Upper lobe of left lung (tissue), 6 donors: ENCODE results near the gene SLC8B1. TPM values are rescaled to one million over a fixed set of nuclear protein-coding genes. Genes with fewer than 3 reads are reported as not detected.

Source experiments
- ATAC-seq, 2 donors: fragments of 200-7000 bp; cut with Tn5 transposase; one replicate each; pipeline ENCODE4 v1.9.1; 2022; ENCODE audit warnings: mild to moderate bottlenecking in 2 of 2, moderate library complexity in 2 of 2; ENCODE audit not compliant: low FRiP score in 2 of 2
- DNase-seq, 2 donors: peaks; one replicate each; pipeline ENCODE4 v3.0.0-alpha.2; 2019 to 2020
- H3K27ac ChIP-seq, 4 donors: fragments of 200-600 bp; sonication (generic); one replicate each; pipeline ENCODE4 v1.5.1; 2016 to 2019
- H3K27me3 ChIP-seq, 4 donors: fragments of 200-600 bp; sonication (generic); one replicate each; pipeline ENCODE4 v1.5.1; 2017 to 2019
- H3K36me3 ChIP-seq, 4 donors: fragments of 200-600 bp; sonication (generic); one replicate each; pipeline ENCODE4 v1.5.1; 2016 to 2019
- H3K4me1 ChIP-seq, 4 donors: fragments of 200-600 bp; sonication (generic); one replicate each; pipeline ENCODE4 v1.5.1; 2018 to 2019
- H3K4me3 ChIP-seq, 4 donors: fragments of 200-600 bp; sonication (generic); one replicate each; pipeline ENCODE4 v1.5.1; 2017 to 2019; ENCODE audit warnings: mild to moderate bottlenecking in 2 of 4, moderate library complexity in 1 of 4
- H3K9me3 ChIP-seq, 4 donors: fragments of 200-600 bp; sonication (generic); one replicate each; pipeline ENCODE4 v1.5.1; 2018 to 2019
- EP300 ChIP-seq, 4 donors: sonication (generic); formaldehyde crosslinking; IDR thresholded peaks; one replicate each; pipeline ENCODE4 v1.5.1; 2017; ENCODE audit warnings: antibody characterized with exemption in 4 of 4, control low read depth in 2 of 4
- POLR2A ChIP-seq, 4 donors: fragments of 450-650 bp; IDR thresholded peaks; one replicate each; pipeline ENCODE4 v1.5.1; 2016 to 2017; ENCODE audit warnings: antibody characterized with exemption in 4 of 4, mild to moderate bottlenecking in 2 of 4
- POLR2AphosphoS5 ChIP-seq, 2 donors: sonication (generic); formaldehyde crosslinking; IDR thresholded peaks; one replicate each; pipeline ENCODE4 v1.5.1; 2017; ENCODE audit warnings: antibody characterized with exemption in 2 of 2
- WGBS, 2 donors: methylation state at CpG; one replicate each; pipeline ENCODE4 v1.1.5; 2017 to 2018; 5-methylcytosine and 5-hydroxymethylcytosine counted together
- total RNA-seq, 6 donors: library from RNA; depleted of rRNA in 4 of 6; stranded (reverse); fragments of >200 nt in 4 of 6; gene quantifications; one replicate each; pipeline versions ENCODE4 v1.1.0 to v1.2.1, GENCODE V29; 2016 to 2021
- TF ChIP-seq, protein P1 (sequence below), 6 experiments: fragments of 450-650 bp in 4 of 6; fragments of 200-600 bp in 2 of 6; sonication (generic) in 2 of 6; IDR thresholded peaks; one replicate each; pipeline ENCODE4 v1.5.1; 2016 to 2019; ENCODE audit warnings: antibody characterized with exemption in 6 of 6
- donor health status: DM: no; HTN: no; CAD: no; lungs with moderate emphysema.
- donor health status: DM: no; HTN: yes; CAD: no; lungs with severe emphysema.

SLC8B1 gene
- total RNA-seq, 6 donors from 2014 or later: 35.9 to 189 (median 44.5) TPM

DNA sequence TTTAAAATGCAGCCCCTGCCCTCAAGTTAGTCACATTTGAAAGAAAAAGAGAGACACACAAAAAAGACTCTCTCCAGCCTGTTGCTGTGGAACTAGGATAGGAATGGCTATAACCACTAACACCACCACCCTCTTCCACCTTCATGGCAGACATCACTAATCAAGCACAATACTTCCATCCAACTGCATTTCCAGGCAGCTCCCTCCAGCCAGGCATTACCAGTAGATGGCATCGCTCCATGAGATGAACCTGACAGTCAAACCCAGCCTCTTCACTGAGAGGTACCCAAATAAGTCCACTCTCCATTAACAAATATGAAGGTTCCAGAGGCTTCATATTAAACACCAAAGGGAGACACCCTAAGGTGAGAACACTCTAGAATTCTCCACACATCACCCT, 24.4 kb downstream of the SLC8B1 start:
- ATAC-seq: no peak
- no peaks in the 10 kb centered on the region for H3K9me3 ChIP-seq
- TF ChIP-seq POLR2A (IDR thresholded peaks at IDR 0.05) (no peak), EP300 (IDR thresholded peaks at IDR 0.05) (no peak), POLR2AphosphoS5 (IDR thresholded peaks at IDR 0.05) (no peak)
- TF ChIP-seq, protein P1, sequence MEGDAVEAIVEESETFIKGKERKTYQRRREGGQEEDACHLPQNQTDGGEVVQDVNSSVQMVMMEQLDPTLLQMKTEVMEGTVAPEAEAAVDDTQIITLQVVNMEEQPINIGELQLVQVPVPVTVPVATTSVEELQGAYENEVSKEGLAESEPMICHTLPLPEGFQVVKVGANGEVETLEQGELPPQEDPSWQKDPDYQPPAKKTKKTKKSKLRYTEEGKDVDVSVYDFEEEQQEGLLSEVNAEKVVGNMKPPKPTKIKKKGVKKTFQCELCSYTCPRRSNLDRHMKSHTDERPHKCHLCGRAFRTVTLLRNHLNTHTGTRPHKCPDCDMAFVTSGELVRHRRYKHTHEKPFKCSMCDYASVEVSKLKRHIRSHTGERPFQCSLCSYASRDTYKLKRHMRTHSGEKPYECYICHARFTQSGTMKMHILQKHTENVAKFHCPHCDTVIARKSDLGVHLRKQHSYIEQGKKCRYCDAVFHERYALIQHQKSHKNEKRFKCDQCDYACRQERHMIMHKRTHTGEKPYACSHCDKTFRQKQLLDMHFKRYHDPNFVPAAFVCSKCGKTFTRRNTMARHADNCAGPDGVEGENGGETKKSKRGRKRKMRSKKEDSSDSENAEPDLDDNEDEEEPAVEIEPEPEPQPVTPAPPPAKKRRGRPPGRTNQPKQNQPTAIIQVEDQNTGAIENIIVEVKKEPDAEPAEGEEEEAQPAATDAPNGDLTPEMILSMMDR (IDR thresholded peaks at IDR 0.05): no peak
- H3K27ac ChIP-seq: no peak overlapping the region
- WGBS, 2 donors: 92 to 100% methylated on average over 1 of the region's 1 CpG
- H3K4me3 ChIP-seq: no peak overlapping the region
- no peaks in the 10 kb centered on the region for H3K4me1 ChIP-seq
- peaks cover 19 to 97% (median 74%) of the 10 kb centered on the region in 4 donors for H3K36me3 ChIP-seq
- H3K27me3 ChIP-seq: no peaks in the 10 kb centered on the region
- DNase-seq: no peak

GRCh38 chr12:113306382-113306781, 28.5 kb downstream of the SLC8B1 start:
- WGBS, 2 donors: 94 to 96% methylated on average over 11 of the region's 11 CpGs
- peaks cover 25 to 96% (median 69%) of the 10 kb centered on the region in 4 donors for H3K36me3 ChIP-seq
- no peak overlapping the region for H3K27ac ChIP-seq
- H3K27me3 ChIP-seq: no peaks in the 10 kb centered on the region
- H3K9me3 ChIP-seq: no peaks in the 10 kb centered on the region
- ATAC-seq (no peak), DNase-seq (no peak)
- TF ChIP-seq POLR2A (IDR thresholded peaks at IDR 0.05): no peak
- TF ChIP-seq POLR2AphosphoS5 (IDR thresholded peaks at IDR 0.05): no peak
- TF ChIP-seq, protein P1 (IDR thresholded peaks at IDR 0.05): no peak
- no peak for TF ChIP-seq EP300 (IDR thresholded peaks at IDR 0.05)
- no peaks in the 10 kb centered on the region for H3K4me1 ChIP-seq
- H3K4me3 ChIP-seq: no peak overlapping the region

DNA sequence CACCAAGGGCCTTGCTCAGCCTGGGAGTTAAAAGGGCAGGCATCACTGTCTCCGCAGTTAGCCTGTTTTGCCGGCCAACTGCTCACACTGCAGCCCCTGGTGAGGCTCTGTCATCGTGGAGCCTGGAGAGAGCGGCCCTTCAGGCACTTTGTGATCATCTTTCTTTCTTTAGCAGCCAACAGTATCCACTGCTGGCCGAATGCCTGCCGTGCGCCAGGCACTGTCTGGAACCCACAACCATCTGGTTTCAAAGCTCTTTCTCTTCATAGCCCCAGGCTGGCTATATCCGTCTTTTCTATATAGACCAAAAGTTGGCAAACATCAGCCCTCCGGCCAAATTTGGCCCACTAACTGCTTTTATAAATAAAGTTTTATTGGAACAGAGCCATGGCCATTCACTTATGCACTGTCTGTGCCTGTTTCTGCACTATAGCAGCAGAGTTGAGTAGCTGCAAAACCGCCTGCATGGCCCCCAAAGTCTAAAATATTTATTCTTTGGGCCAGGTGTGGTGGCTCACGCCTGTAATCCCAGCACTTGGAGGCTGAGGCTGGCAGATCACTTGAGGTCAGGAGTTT, 29.5 kb downstream of the SLC8B1 start:
- H3K4me1 ChIP-seq: no peaks in the 10 kb centered on the region
- TF ChIP-seq, protein P1 (IDR thresholded peaks at IDR 0.05): no peak
- no peak for TF ChIP-seq POLR2A (IDR thresholded peaks at IDR 0.05)
- TF ChIP-seq POLR2AphosphoS5 (IDR thresholded peaks at IDR 0.05): no peak
- no peak for TF ChIP-seq EP300 (IDR thresholded peaks at IDR 0.05)
- H3K9me3 ChIP-seq: no peaks in the 10 kb centered on the region
- no peak for ATAC-seq
- H3K36me3 ChIP-seq: peaks cover 25 to 88% (median 61%) of the 10 kb centered on the region in 4 donors
- H3K27me3 ChIP-seq: no peaks in the 10 kb centered on the region
- no peak overlapping the region for H3K4me3 ChIP-seq
- no peak overlapping the region for H3K27ac ChIP-seq
- DNase-seq: no peak
- WGBS, 2 donors: 97 to 98% methylated on average over 10 to 11 of the region's 11 CpGs

- Histone ChIP-seq H3K36me3 (peaks cover 18 to 86% (median 49%) of the 10 kb centered on the region in 4 donors), H3K9me3 (no peaks in the 10 kb centered on the region), H3K27me3 (no peaks in the 10 kb centered on the region), H3K4me1 (peaks cover 11 to 20% (median 17%) of the 10 kb centered on the region in 4 donors), H3K4me3 (no peak overlapping the region), H3K27ac (no peak overlapping the region)
- no peak for ATAC-seq
- whole genome bisulfite sequencing, 2 donors: 65 to 68% methylated on average over 19 of the region's 19 CpGs
- TF ChIP-seq, protein P1 (IDR thresholded peaks at IDR 0.05): no peak
- TF ChIP-seq POLR2A (IDR thresholded peaks at IDR 0.05) (no peak), POLR2AphosphoS5 (IDR thresholded peaks at IDR 0.05) (no peak), EP300 (IDR thresholded peaks at IDR 0.05) (no peak)
- DNase-seq: no peak
These were observed 31.8 kb downstream of the SLC8B1 start for GRCh38 chr12:113302886-113303640.
